Sigmoid colon (tissue), 4 donors: ENCODE data around the gene CACNA1D.

Experiments used
- CTCF ChIP-seq, 4 experiments: fragments of 450-650 bp in 3 of 4; fragments of 200-600 bp in 1 of 4; IDR thresholded peaks; one replicate each; pipeline ENCODE4 v1.5.1; 2016 to 2019; ENCODE audit warnings: antibody characterized with exemption in 4 of 4, mild to moderate bottlenecking in 3 of 4, moderate library complexity in 2 of 4
- EP300 ChIP-seq, 4 donors: sonication (generic); formaldehyde crosslinking; IDR thresholded peaks; one replicate each; pipeline ENCODE4 v1.6.1; 2017; ENCODE audit warnings: antibody characterized with exemption in 4 of 4
- POLR2A ChIP-seq, 2 donors: fragments of 450-650 bp; IDR thresholded peaks; one replicate each; pipeline ENCODE4 v1.6.1; 2016; ENCODE audit warnings: antibody characterized with exemption in 2 of 2, mild to moderate bottlenecking in 2 of 2, moderate library complexity in 2 of 2
- POLR2AphosphoS5 ChIP-seq, 4 donors: sonication (generic); formaldehyde crosslinking; IDR thresholded peaks; one replicate each; pipeline ENCODE4 v1.6.1; 2017; ENCODE audit warnings: antibody characterized with exemption in 4 of 4

- TF ChIP-seq CTCF (IDR thresholded peaks at IDR 0.05) (no peak), EP300 (IDR thresholded peaks at IDR 0.05) (no peak), POLR2A (IDR thresholded peaks at IDR 0.05) (no peak), POLR2AphosphoS5 (IDR thresholded peaks at IDR 0.05) (no peak)
These were observed 108.5 kb downstream of the CACNA1D start for GRCh38 chr3:53602866-53603265.
